Hepatocyte (in vitro differentiated cells): Measurements from ENCODE around the gene ATXN1. TPM values are rescaled to one million over a fixed set of nuclear protein-coding genes. Genes with fewer than 3 reads are reported as not detected.

Source experiments
- DNase-seq: peaks from one replicate; pipeline ENCODE4 v3.0.0-alpha.2; 2016; ENCODE audit warnings: low spot score
- H2AFZ ChIP-seq: fragments of 200-600 bp; sonication (generic); 2 replicates; pipeline ENCODE4 v1.6.0; 2016; ENCODE audit warnings: antibody characterized with exemption, mild to moderate bottlenecking
- H3K27ac ChIP-seq: fragments of 200-600 bp; sonication (generic); 2 replicates; pipeline ENCODE4 v1.5.1; 2016; ENCODE audit warnings: mild to moderate bottlenecking
- H3K27me3 ChIP-seq: fragments of 200-600 bp; sonication (generic); 2 replicates; pipeline ENCODE4 v1.6.1; 2016
- H3K36me3 ChIP-seq: fragments of 200-600 bp; sonication (generic); replicated peaks from 2 replicates; pipeline ENCODE4 v1.5.1; 2016; ENCODE audit warnings: low read depth; ENCODE audit not compliant: insufficient read depth
- H3K4me1 ChIP-seq: fragments of 200-600 bp; sonication (generic); 2 replicates; pipeline ENCODE4 v1.5.1; 2016; ENCODE audit warnings: mild to moderate bottlenecking, moderate library complexity; ENCODE audit not compliant: insufficient read depth
- H3K4me2 ChIP-seq: fragments of 200-600 bp; sonication (generic); 2 replicates; pipeline ENCODE4 v1.6.0; 2016
- H3K4me3 ChIP-seq: fragments of 200-600 bp; sonication (generic); 2 replicates; pipeline ENCODE4 v1.5.1; 2016; ENCODE audit warnings: mild to moderate bottlenecking
- H3K79me2 ChIP-seq: fragments of 200-600 bp; sonication (generic); 2 replicates; pipeline ENCODE4 v1.6.0; 2017; ENCODE audit warnings: mild to moderate bottlenecking
- H3K9me2 ChIP-seq: fragments of 200-600 bp; sonication (generic); replicated peaks from 2 replicates; pipeline ENCODE4 v1.6.0; 2017; ENCODE audit warnings: mild to moderate bottlenecking; ENCODE audit not compliant: insufficient read depth
- H3K9me3 ChIP-seq: fragments of 200-600 bp; sonication (generic); 2 replicates; pipeline ENCODE4 v1.5.1; 2016; ENCODE audit warnings: low read depth, mild to moderate bottlenecking
- H4K20me1 ChIP-seq: fragments of 200-600 bp; sonication (generic); 2 replicates; pipeline ENCODE4 v1.6.0; 2016; ENCODE audit warnings: mild to moderate bottlenecking; ENCODE audit not compliant: insufficient read depth, poor library complexity, severe bottlenecking
- CTCF ChIP-seq: fragments of 200-600 bp; sonication (generic); IDR thresholded peaks from 2 replicates; pipeline ENCODE4 v1.5.1; 2016; ENCODE audit warnings: antibody characterized with exemption, mild to moderate bottlenecking; ENCODE audit not compliant: poor library complexity
- EZH2 ChIP-seq: fragments of 200-600 bp; sonication (generic); IDR thresholded peaks from 2 replicates; pipeline ENCODE4 v1.6.1; 2016; ENCODE audit warnings: antibody characterized with exemption, mild to moderate bottlenecking, borderline replicate concordance
- EZH2phosphoT487 ChIP-seq: fragments of 200-600 bp; sonication (generic); IDR thresholded peaks from one replicate; pipeline ENCODE4 v1.6.1; 2018; ENCODE audit warnings: antibody characterized with exemption, mild to moderate bottlenecking, low read depth, moderate library complexity; ENCODE audit not compliant: unreplicated experiment, severe bottlenecking
- WGBS: methylation state at CpG from one replicate; pipeline ENCODE4 v1.1.6; 2016; ENCODE audit warnings: low lambda C conversion rate; ENCODE audit errors: missing lambda C conversion rate; 5-methylcytosine and 5-hydroxymethylcytosine counted together
- polyA plus RNA-seq: library from polyadenylated mRNA; unstranded; fragments of >200 nt; fragmentation: Nextera tagmentation; extraction: Ambion mirVana; gene quantifications from 2 replicates; pipeline ENCODE4 v1.2.1, GENCODE V29; 2016
- total RNA-seq: library from RNA; depleted of rRNA; stranded (reverse); fragments of >200 nt; gene quantifications from 2 replicates; pipeline ENCODE4 v1.2.3, GENCODE V29; 2014

The ATXN1 gene
- total and polyA plus RNA-seq, 2 experiments from 2014 or later = 14.7 to 32.6 TPM

- Histone ChIP-seq H3K4me3 (no peak overlapping the region), H3K9me2 (no peaks in the 10 kb centered on the region), H2AFZ (no peak overlapping the region), H3K27me3 (no peaks in the 10 kb centered on the region), H3K36me3 (no peaks in the 10 kb centered on the region), H3K79me2 (peaks cover 14% of the 10 kb centered on the region), H3K9me3 (no peaks in the 10 kb centered on the region), H3K4me2 (no peak overlapping the region), H3K27ac (no peak overlapping the region), H3K4me1 (peaks cover 6% of the 10 kb centered on the region), H4K20me1 (no peaks in the 10 kb centered on the region)
- 93% methylated on average over 2 of the region's 2 CpGs for WGBS
- TF ChIP-seq EZH2 (no peak), CTCF (no peak), EZH2phosphoT487 (no peak)
- no peak for DNase-seq
These were observed 95.3 kb downstream of the ATXN1 start for GRCh38 chr6:16665992-16666391.

- no peak overlapping the region for H3K27ac ChIP-seq
- H3K9me2 ChIP-seq = no peaks in the 10 kb centered on the region
- TF ChIP-seq EZH2phosphoT487 = no peak
- H3K9me3 ChIP-seq = no peaks in the 10 kb centered on the region
- no peak overlapping the region for H3K4me3 ChIP-seq
- no peaks in the 10 kb centered on the region for H3K36me3 ChIP-seq
- H3K4me1 ChIP-seq = peaks cover 6% of the 10 kb centered on the region
- 97% methylated on average over 1 of the region's 1 CpG for WGBS
- no peak for DNase-seq
- no peaks in the 10 kb centered on the region for H4K20me1 ChIP-seq
- H3K79me2 ChIP-seq = peaks cover 10% of the 10 kb centered on the region
- H2AFZ ChIP-seq = no peak overlapping the region
- no peak overlapping the region for H3K4me2 ChIP-seq
- H3K27me3 ChIP-seq = no peaks in the 10 kb centered on the region
These were observed 96.1 kb downstream of the ATXN1 start for GRCh38 chr6:16665182-16665581.

GRCh38 chr6:16663901-16664300 is 97.4 kb downstream of the ATXN1 start:
- no peak for DNase-seq
- Histone ChIP-seq H3K27ac (no peak overlapping the region), H3K9me3 (no peaks in the 10 kb centered on the region), H3K36me3 (no peaks in the 10 kb centered on the region), H3K27me3 (no peaks in the 10 kb centered on the region), H3K9me2 (no peaks in the 10 kb centered on the region), H4K20me1 (no peaks in the 10 kb centered on the region), H2AFZ (no peak overlapping the region), H3K79me2 (peaks cover 6% of the 10 kb centered on the region), H3K4me2 (no peak overlapping the region), H3K4me3 (no peak overlapping the region), H3K4me1 (peaks cover 5% of the 10 kb centered on the region)
- TF ChIP-seq CTCF (no peak), EZH2 (no peak), EZH2phosphoT487 (no peak)
- WGBS = 84% methylated on average over 1 of the region's 1 CpG

GRCh38 chr6:16660157-16660497 is 101.1 kb downstream of the ATXN1 start:
- Histone ChIP-seq H3K36me3 (no peaks in the 10 kb centered on the region), H3K4me2 (no peak overlapping the region), H2AFZ (no peak overlapping the region), H4K20me1 (no peaks in the 10 kb centered on the region), H3K79me2 (no peaks in the 10 kb centered on the region), H3K9me2 (no peaks in the 10 kb centered on the region), H3K4me3 (no peak overlapping the region), H3K4me1 (peaks cover 5% of the 10 kb centered on the region), H3K27ac (no peak overlapping the region), H3K9me3 (no peaks in the 10 kb centered on the region), H3K27me3 (no peaks in the 10 kb centered on the region)
- WGBS = 37% methylated on average over 1 of the region's 1 CpG
- TF ChIP-seq EZH2 (no peak), EZH2phosphoT487 (no peak), CTCF (no peak)
- DNase-seq = no peak
